ENCODE data around the gene NBPF6.
"Not testable (repeated sequence)": the region's sequence is repeated elsewhere in the genome, so short reads cannot be mapped to it uniquely, and the experiment has no call there.

The NBPF6 gene, protein sequence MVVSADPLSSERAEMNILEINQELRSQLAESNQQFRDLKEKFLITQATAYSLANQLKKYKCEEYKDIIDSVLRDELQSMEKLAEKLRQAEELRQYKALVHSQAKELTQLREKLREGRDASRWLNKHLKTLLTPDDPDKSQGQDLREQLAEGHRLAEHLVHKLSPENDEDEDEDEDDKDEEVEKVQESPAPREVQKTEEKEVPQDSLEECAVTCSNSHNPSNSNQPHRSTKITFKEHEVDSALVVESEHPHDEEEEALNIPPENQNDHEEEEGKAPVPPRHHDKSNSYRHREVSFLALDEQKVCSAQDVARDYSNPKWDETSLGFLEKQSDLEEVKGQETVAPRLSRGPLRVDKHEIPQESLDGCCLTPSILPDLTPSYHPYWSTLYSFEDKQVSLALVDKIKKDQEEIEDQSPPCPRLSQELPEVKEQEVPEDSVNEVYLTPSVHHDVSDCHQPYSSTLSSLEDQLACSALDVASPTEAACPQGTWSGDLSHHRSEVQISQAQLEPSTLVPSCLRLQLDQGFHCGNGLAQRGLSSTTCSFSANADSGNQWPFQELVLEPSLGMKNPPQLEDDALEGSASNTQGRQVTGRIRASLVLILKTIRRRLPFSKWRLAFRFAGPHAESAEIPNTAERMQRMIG

GRCh38 chr1:108450043-108450442 lies at the start of gene NBPF6:
Gene NBPF6 (plus strand): TSS chr1:108450343. CDS start chr1:108450602, 259 bp downstream.
- DNase-seq = not testable (repeated sequence)

DNA sequence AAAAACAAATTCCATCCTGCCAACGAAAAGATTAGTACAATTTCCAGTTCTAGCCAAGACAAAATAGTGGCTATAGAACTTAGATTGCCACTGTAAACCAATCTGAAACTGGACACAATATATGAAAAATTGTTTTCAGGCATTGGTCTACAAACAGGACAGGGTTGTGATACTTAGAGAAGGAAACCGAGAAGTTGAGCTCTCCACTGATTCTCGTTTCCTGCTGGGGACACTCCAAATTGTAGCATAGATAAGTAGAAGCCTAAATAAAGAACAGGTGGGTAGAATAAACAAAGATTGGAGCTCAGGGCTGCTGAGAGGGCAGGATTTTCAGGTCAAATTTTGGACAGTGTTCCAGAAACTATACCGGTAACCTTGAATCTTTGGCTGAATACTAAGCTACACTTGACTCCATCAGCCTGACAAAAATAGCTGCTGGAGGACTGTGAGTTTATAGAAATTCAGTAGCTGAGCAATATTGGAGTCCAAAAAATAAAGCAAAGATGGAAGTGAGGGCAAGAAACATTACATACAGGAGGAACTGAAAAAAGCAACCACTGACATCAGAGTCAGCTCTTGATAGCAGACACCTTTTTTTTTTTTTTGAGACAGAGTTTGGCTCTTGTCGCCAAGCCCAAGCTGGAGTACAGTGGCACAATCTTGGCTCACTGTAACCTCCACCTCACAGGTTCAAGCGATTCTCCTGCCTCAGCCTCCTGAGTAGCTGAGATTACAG lies 38.9 kb upstream of the NBPF6 start:
- DNase-seq = not testable (repeated sequence)

DNA sequence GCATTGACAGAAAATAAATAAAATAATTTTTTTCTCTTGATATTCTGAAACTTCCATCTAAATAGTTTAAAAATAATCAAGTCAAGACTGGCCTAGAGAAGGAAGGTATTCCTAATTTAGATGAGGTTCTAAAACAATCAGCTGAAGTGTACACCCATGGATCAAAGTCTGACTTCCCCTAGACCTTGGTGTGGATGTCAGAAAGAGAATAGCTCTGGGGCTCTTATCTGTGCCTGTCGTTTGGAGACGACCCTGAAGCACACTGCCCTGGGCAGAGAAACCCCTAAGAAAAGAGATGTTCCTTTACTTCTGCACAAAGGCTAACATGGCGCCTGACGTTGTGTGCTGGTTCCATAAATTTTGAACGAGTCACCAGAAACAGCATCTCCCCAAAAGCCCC lies 30.0 kb upstream of the NBPF6 start:
- not testable (repeated sequence) for DNase-seq

- DNase-seq = not testable (repeated sequence)
Measured at GRCh38 chr1:108421061-108421916, 28.9 kb upstream of the NBPF6 start.

GRCh38 chr1:108426877-108427276 lies 23.3 kb upstream of the NBPF6 start:
- not testable (repeated sequence) for DNase-seq

- not testable (repeated sequence) for DNase-seq
Measured at GRCh38 chr1:108432002-108432401, 18.1 kb upstream of the NBPF6 start.

GRCh38 chr1:108433404-108433803 lies 16.7 kb upstream of the NBPF6 start:
- DNase-seq = not testable (repeated sequence)

GRCh38 chr1:108438536-108438935 lies 11.6 kb upstream of the NBPF6 start:
- DNase-seq = not testable (repeated sequence)

DNA sequence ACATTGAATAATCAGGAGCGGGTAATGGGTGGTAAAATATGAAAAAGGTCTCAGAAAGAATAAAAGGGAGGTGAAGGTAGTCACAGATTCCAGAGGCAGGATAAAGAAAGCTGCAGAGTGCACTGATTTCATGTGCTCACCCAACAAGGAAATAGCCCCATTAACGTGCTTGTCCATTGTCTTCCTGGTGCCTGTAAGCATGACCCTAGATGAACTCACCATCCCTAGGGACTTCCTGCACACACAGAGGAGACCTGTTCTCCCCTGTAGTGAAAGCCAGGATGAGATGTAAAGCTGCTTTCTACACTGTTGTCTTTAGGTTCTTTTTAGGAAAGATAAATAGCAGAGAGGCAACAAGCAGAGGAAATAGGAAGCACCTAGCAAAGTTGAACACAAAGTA lies 4.4 kb downstream of the NBPF6 start:
- DNase-seq = not testable (repeated sequence)

DNA sequence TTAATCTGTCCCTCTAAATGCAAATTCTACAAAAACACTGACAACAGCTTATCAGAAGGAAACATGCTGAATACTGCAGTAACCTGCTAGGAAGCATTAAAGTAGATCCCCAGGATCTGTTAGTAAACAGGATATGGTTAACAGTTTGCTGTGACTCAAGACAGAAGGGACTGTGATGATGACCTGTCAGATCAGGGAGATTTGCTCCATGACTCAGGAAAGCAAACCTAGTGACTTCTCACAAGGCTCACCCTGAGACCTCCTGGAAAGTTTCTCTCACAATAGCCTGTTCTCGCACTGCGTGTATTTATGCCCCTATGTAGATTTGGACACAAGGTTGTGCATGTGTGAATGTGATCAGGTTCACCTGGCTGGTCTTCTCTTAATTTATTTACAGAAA lies 8.5 kb downstream of the NBPF6 start:
- DNase-seq = not testable (repeated sequence)

- not testable (repeated sequence) for DNase-seq
Measured at GRCh38 chr1:108461758-108462157, 11.6 kb downstream of the NBPF6 start.

DNA sequence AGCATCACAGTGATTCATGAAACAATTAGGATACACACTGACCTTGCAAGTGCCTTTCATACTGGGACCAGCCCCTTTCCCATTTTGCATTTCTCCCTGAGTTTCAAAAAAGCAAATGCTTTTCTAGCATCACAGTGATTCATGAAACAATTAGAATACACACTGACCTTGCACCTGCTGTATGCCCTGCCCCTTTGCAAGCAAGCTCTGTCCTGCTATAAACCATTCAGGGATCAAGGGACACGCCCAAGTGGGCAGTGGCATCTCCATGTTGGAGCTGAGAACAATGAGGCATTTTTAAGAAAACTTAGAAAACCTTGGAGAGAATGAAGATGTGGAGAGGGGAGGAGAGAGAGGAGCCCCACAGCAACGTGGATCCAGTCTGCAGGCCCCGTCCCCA lies 13.8 kb downstream of the NBPF6 start:
- DNase-seq = not testable (repeated sequence)

- DNase-seq = not testable (repeated sequence)
Measured at GRCh38 chr1:108466166-108466565, 16.0 kb downstream of the NBPF6 start.

DNA sequence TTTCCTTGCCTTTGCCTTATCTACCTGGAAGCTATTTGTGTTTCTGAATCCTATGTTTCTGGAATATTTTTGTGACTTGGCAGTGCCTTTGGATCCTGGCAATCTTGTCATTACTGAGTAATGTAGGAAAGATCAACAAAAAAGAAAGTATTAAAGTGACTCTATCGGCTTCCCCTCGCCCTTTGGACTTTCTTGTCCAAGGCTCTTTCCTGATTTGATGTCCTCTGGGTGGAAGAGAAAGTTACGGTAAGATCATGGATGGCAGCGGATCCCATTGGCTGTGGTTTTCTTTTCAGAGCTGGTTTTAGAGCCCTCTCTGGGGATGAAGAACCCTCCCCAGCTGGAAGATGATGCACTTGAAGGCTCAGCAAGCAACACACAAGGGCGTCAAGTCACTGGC lies 17.0 kb downstream of the NBPF6 start:
- DNase-seq = not testable (repeated sequence)

- not testable (repeated sequence) for DNase-seq
Measured at GRCh38 chr1:108470750-108471149, 20.6 kb downstream of the NBPF6 start.

- DNase-seq = not testable (repeated sequence)
Measured at GRCh38 chr1:108474516-108474915, 24.4 kb downstream of the NBPF6 start.

- DNase-seq = no peak
Measured at GRCh38 chr1:108478429-108479015, 28.4 kb downstream of the NBPF6 start.

GRCh38 chr1:108482708-108483107 lies 32.6 kb downstream of the NBPF6 start:
- DNase-seq = no peak

GRCh38 chr1:108485990-108486389 lies 35.8 kb downstream of the NBPF6 start:
- DNase-seq = not testable (repeated sequence)

DNA sequence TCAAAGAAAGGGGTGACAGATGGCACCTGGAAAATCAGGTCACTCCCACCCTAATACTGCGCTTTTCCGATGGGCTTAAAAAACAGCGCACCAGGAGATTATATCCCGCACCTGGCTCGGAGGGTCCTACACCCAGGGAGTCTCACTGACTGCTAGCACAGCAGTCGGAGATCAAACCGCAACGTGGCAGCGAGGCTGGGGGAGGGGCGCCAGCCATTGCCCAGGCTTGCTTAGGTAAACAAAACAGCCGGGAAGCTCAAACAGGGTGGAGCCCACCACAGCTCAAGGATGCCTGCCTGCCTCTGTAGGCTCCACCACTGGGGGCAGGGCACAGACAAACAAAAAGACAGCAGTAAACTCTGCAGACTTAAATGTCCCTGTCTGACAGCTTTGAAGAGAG lies 36.6 kb downstream of the NBPF6 start:
- DNase-seq = not testable (repeated sequence)

DNA sequence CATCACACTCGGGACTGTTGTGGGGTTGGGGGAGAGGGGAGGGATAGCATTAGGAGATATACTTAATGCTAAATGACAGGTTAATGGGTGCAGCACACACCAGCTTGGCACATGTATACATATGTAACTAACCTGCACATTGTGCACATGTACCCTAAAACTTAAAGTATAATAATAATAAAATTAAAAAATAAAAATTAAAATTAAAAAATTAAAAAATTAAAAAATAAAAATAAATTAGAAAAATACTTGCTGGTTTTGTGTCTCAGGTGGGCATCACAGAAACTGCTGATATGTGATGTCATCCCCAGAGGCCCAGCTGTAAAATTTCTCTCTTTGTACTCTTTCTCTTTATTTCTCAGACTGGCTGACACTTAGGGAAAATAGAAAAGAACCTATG lies 44.9 kb downstream of the NBPF6 start:
- not testable (repeated sequence) for DNase-seq

- not testable (repeated sequence) for DNase-seq
Measured at GRCh38 chr1:108496856-108497255, 46.7 kb downstream of the NBPF6 start.

Data from stimulated activated CD8-positive, alpha-beta memory T cell treated with anti-CD3 and anti-CD28 coated beads, Interleukin-4, amount 100 ng/mL, for 48 hours (primary cell).